Smooth muscle cell (in vitro differentiated cells): ENCODE data around the gene ITPR2. TPM values are rescaled to one million over a fixed set of nuclear protein-coding genes. Genes with fewer than 3 reads are reported as not detected.
A peak's percentile ranks its signal among the peaks of the same experiment; 100 is the strongest.
"Not testable (repeated sequence)": the region's sequence is repeated elsewhere in the genome, so short reads cannot be mapped to it uniquely, and the experiment has no call there.

Experiments
- DNase-seq: peaks from one replicate; lab custom pipeline; 2025; ENCODE audit not compliant: unreplicated experiment; lab: John Stamatoyannopoulos, UW
- H2AFZ ChIP-seq: fragments of 200-600 bp; sonication (generic); 2 replicates; pipeline ENCODE4 v1.6.0; 2016; ENCODE audit warnings: antibody characterized with exemption, low read depth, mild to moderate bottlenecking
- H3F3A ChIP-seq: fragments of 200-600 bp; sonication (generic); 2 replicates; pipeline ENCODE4 v1.6.0; 2017; ENCODE audit warnings: antibody characterized with exemption, low read depth
- H3K27ac ChIP-seq: fragments of 200-600 bp; sonication (generic); 2 replicates; pipeline ENCODE4 v1.5.1; 2016; ENCODE audit warnings: low read depth, mild to moderate bottlenecking
- H3K27me3 ChIP-seq: fragments of 200-600 bp; sonication (generic); 2 replicates; pipeline ENCODE4 v1.6.1; 2016; ENCODE audit warnings: low read depth, mild to moderate bottlenecking
- H3K36me3 ChIP-seq: fragments of 200-600 bp; sonication (generic); 2 replicates; pipeline ENCODE4 v1.5.1; 2016; ENCODE audit warnings: low read depth
- H3K4me1 ChIP-seq: fragments of 200-600 bp; sonication (generic); 2 replicates; pipeline ENCODE4 v1.5.1; 2016; ENCODE audit warnings: low read depth
- H3K4me2 ChIP-seq: fragments of 200-600 bp; sonication (generic); 2 replicates; pipeline ENCODE4 v1.6.0; 2016; ENCODE audit warnings: mild to moderate bottlenecking
- H3K4me3 ChIP-seq: fragments of 200-600 bp; sonication (generic); 2 replicates; pipeline ENCODE4 v1.5.1; 2016; ENCODE audit warnings: mild to moderate bottlenecking
- H3K79me2 ChIP-seq: fragments of 200-600 bp; sonication (generic); 2 replicates; pipeline ENCODE4 v1.6.0; 2016; ENCODE audit warnings: low read depth, mild to moderate bottlenecking
- H3K9ac ChIP-seq: fragments of 200-600 bp; sonication (generic); 2 replicates; pipeline ENCODE4 v1.6.0; 2016; ENCODE audit warnings: low read depth
- H3K9me3 ChIP-seq: fragments of 200-600 bp; sonication (generic); replicated peaks from 2 replicates; pipeline ENCODE4 v1.5.1; 2016; ENCODE audit warnings: low read depth
- H4K20me1 ChIP-seq: fragments of 200-600 bp; sonication (generic); 2 replicates; pipeline ENCODE4 v1.6.0; 2016; ENCODE audit warnings: low read depth
- CTCF ChIP-seq: fragments of 200-600 bp; sonication (generic); IDR thresholded peaks from 2 replicates; pipeline ENCODE4 v1.5.1; 2017; ENCODE audit warnings: borderline replicate concordance, mild to moderate bottlenecking, antibody characterized with exemption; ENCODE audit not compliant: insufficient read depth, poor library complexity, severe bottlenecking
- WGBS: methylation state at CpG from one replicate; pipeline ENCODE4 v1.1.7; 2016; ENCODE audit warnings: low lambda C conversion rate; 5-methylcytosine and 5-hydroxymethylcytosine counted together
- polyA plus RNA-seq: library from polyadenylated mRNA; unstranded; fragments of >200 nt; fragmentation: Nextera tagmentation; extraction: Ambion mirVana; gene quantifications from 2 replicates; pipeline ENCODE4 v1.2.1, GENCODE V29; 2016
- total RNA-seq: library from RNA; depleted of rRNA; stranded (reverse); fragments of >200 nt; gene quantifications from 2 replicates; pipeline ENCODE4 v1.2.3, GENCODE V29; 2014

The ITPR2 gene
- total and polyA plus RNA-seq, 2 experiments from 2014 or later = 6.8 to 17.4 TPM

GRCh38 chr12:26647088-26647487 is 185.9 kb downstream of the ITPR2 start:
- Histone ChIP-seq H3K79me2 (no peaks in the 10 kb centered on the region), H2AFZ (no peak overlapping the region), H3K9me3 (no peaks in the 10 kb centered on the region), H3K27ac (peak overlapping the region; percentile 87), H3K4me1 (peaks cover 21% of the 10 kb centered on the region), H3K36me3 (peaks cover 6% of the 10 kb centered on the region), H3K27me3 (no peaks in the 10 kb centered on the region), H3K4me2 (no peak overlapping the region), H3K9ac (peak overlapping the region; percentile 1), H4K20me1 (no peaks in the 10 kb centered on the region), H3K4me3 (no peak overlapping the region), H3F3A (peaks cover 4% of the 10 kb centered on the region)
- 92% methylated on average over 3 of the region's 3 CpGs for WGBS
- no peak for TF ChIP-seq CTCF
- DNase-seq = no peak

DNA sequence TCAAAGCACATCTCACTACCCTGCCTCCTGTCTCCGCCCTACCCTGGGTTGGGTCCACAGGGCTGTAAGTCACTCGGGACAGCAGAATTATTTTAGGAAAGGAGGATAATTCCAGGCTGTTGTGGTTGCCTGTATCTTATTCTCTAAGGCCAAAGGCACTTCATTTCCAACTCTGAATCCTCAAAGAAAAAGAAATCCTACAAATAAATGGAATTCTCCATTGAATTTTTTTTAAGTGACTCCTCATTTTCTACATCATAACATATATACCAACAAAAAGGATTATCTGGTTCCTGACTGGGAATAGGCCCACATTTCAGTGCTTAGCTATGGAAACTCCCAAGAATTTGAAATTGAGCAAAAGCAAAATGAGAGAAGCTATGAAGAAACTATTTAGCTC is 186.4 kb downstream of the ITPR2 start:
- Histone ChIP-seq H3K9me3 (no peaks in the 10 kb centered on the region), H3K27me3 (no peaks in the 10 kb centered on the region), H3K9ac (peak overlapping the region; percentile 1), H3K4me2 (no peak overlapping the region), H3F3A (peaks cover 4% of the 10 kb centered on the region), H3K36me3 (peaks cover 1% of the 10 kb centered on the region), H3K4me1 (peaks cover 24% of the 10 kb centered on the region), H2AFZ (no peak overlapping the region), H3K79me2 (no peaks in the 10 kb centered on the region), H3K4me3 (no peak overlapping the region), H3K27ac (peak overlapping the region; percentile 87), H4K20me1 (no peaks in the 10 kb centered on the region)
- no peak for DNase-seq
- WGBS = 76% methylated on average over 2 of the region's 2 CpGs
- TF ChIP-seq CTCF = no peak

DNA sequence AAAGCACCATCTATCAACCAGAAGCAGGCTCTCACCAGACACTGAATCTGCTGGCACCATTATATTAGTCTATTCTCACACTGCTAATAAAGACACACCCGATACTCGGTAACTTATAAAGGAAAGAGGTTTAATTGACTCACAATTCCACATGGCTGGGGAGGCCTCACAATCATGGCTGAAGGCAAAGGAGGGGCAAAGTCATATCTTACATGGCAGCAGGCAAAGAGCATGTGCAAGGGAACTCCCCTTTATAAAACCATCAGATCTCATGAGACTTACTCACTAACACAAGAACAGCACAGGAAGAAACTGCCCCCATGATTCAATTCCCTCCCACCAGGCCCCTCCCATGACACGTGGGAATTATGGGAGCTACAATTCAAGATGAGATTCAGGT is 188.6 kb downstream of the ITPR2 start:
- not testable (repeated sequence) for H3K36me3 ChIP-seq, H3K79me2 ChIP-seq, H3F3A ChIP-seq, H3K4me2 ChIP-seq, H3K9ac ChIP-seq, DNase-seq, H3K4me3 ChIP-seq, H2AFZ ChIP-seq, H3K27me3 ChIP-seq, H3K9me3 ChIP-seq, H4K20me1 ChIP-seq, H3K27ac ChIP-seq
- 98% methylated on average over 3 of the region's 3 CpGs for WGBS
- peaks cover 24% of the 10 kb centered on the region for H3K4me1 ChIP-seq

- Histone ChIP-seq H3K79me2 (no peaks in the 10 kb centered on the region), H3K27ac (no peak overlapping the region), H3K4me1 (peaks cover 19% of the 10 kb centered on the region), H4K20me1 (no peaks in the 10 kb centered on the region), H3K9me3 (no peaks in the 10 kb centered on the region), H3K36me3 (no peaks in the 10 kb centered on the region), H3F3A (peaks cover 4% of the 10 kb centered on the region), H3K9ac (no peak overlapping the region), H3K4me2 (no peak overlapping the region), H3K4me3 (no peak overlapping the region), H2AFZ (no peak overlapping the region), H3K27me3 (no peaks in the 10 kb centered on the region)
- 96% methylated on average over 4 of the region's 4 CpGs for WGBS
- DNase-seq = no peak
- TF ChIP-seq CTCF = no peak
Observed at GRCh38 chr12:26643532-26644315, 189.3 kb downstream of the ITPR2 start.
